ENCODE measurements around the gene RHBDD1.

DNA sequence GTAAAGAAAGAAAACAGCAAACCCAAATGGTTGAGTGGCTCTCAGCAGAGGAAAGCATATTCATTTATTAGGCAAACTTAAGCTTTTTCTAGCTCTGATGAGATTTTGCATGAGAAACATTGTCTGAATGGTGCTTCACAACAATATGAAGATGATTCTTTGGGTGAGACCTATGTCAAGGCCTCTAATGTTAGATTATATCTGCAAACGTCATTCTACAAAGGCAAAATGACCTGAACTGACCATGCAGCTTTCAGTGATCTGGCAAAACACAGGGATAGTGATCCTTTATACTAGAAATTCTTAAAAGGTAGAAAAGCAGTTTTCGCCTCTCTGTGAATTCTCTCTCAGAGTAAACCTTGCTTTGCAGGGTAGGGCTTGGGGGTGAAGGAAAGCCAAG, 11.7 kb downstream of the RHBDD1 start:
- TF ChIP-seq, protein P1, sequence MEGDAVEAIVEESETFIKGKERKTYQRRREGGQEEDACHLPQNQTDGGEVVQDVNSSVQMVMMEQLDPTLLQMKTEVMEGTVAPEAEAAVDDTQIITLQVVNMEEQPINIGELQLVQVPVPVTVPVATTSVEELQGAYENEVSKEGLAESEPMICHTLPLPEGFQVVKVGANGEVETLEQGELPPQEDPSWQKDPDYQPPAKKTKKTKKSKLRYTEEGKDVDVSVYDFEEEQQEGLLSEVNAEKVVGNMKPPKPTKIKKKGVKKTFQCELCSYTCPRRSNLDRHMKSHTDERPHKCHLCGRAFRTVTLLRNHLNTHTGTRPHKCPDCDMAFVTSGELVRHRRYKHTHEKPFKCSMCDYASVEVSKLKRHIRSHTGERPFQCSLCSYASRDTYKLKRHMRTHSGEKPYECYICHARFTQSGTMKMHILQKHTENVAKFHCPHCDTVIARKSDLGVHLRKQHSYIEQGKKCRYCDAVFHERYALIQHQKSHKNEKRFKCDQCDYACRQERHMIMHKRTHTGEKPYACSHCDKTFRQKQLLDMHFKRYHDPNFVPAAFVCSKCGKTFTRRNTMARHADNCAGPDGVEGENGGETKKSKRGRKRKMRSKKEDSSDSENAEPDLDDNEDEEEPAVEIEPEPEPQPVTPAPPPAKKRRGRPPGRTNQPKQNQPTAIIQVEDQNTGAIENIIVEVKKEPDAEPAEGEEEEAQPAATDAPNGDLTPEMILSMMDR (IDR thresholded peaks at IDR 0.05; ENCODE audit: poor library complexity): no peak
- TF ChIP-seq EZH2 (IDR thresholded peaks at IDR 0.05; ENCODE audit: borderline replicate concordance): no peak

Measured in hepatocyte (in vitro differentiated cells).